Mucosa of gallbladder (tissue), 1 donor: ENCODE results near the gene RBFOX2. TPM values are rescaled to one million over a fixed set of nuclear protein-coding genes. Genes with fewer than 3 reads are reported as not detected.

Experiments
- DNase-seq: peaks from one replicate; pipeline ENCODE4 v3.0.0-alpha.2; 2020; ENCODE audit warnings: low spot score
- total RNA-seq: library from RNA; stranded (reverse); gene quantifications from one replicate; pipeline ENCODE4 v1.2.1, GENCODE V29; 2021
- donor health status: DM: no; HTN: no; CAD: no.

The RBFOX2 gene
- total RNA-seq, 1 donor from 2014 or later, result 81.1 TPM

DNA sequence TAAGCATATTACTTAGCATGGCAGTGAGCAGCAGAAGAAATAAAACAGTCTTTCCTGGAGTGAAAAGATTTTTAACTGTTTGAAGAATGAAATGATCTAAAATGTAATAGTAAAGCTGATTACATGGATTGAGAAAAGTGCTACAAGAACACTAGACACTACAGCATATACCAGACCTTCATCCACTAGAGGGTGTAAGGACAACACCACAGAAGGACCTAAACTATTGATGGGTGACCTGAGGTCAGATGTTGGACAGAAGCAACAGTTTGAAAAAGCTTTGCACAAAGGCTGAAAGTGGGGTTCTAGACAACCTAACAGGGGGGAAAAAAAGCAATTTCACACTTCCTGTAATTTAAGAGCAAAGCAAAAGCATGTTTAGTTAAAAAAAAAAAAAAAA is 97.7 kb downstream of the RBFOX2 start:
- peak; percentile 34 for DNase-seq

DNA sequence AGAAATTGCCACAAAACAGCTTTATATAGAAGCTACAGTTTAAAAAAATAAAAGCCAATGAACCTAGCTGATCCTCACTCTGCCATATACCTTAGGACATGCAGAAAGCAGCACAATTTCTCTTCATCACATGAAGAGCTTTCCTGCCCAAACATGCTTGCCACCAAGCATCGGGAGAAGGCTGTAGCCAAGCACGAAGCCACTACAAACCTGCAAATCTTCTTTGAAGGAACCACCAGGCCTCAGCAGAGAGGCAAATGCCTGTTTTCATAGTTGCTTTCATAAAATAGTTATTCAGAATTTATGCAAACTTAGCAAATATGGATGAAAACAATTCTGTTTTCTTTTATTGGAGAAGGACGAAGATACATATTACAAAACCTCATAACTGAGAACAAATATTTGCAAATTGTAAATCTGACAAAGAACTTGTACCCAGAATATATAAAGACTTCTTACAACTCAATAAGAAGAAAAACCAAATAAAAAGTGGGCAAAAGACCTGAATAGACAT is 100.3 kb downstream of the RBFOX2 start:
- no peak for DNase-seq

GRCh38 chr22:35923026-35923425 is 105.6 kb downstream of the RBFOX2 start:
- no peak for DNase-seq

GRCh38 chr22:35921777-35922176 is 106.8 kb downstream of the RBFOX2 start:
- DNase-seq, result peak; percentile 72

DNA sequence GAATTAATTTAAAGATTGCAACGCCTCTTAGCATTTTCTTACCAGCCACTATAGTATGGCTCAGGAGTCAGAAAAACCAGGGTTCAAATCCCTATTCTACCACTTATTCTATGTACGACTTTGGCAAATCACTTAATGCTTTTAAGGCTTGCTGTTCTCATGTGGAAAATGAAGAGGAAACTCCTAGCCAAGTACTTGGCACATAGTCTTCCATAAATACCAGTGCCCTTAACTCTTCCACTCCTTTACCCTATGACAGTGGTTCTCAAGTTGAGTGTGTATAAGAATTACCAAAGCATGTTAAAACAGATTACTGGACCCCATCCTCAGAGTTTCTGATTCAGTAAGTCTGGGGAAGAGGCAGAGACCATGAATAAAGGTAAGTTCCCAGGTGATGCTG is 107.6 kb downstream of the RBFOX2 start:
- no peak for DNase-seq

GRCh38 chr22:35919002-35919542 is 109.6 kb downstream of the RBFOX2 start:
- DNase-seq, result no peak

DNA sequence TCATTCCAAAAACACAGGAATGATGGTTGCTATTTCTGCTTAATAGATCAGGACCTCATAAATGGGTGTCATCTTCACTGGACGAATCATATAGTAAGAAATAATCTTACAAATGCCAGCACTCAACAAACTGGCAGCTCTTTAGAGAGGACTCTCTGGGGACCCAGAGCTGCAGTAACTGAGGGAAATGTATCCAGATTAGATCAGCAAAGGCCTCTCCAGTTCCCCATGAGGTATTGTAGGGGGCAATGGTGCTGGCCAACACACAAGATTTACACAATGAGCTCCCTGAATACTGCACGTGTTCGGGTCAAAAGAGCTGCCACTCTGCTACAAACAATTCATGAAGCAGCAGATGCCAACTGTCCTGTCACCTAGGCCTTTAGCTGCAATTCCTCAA is 110.2 kb downstream of the RBFOX2 start:
- DNase-seq, result no peak

DNA sequence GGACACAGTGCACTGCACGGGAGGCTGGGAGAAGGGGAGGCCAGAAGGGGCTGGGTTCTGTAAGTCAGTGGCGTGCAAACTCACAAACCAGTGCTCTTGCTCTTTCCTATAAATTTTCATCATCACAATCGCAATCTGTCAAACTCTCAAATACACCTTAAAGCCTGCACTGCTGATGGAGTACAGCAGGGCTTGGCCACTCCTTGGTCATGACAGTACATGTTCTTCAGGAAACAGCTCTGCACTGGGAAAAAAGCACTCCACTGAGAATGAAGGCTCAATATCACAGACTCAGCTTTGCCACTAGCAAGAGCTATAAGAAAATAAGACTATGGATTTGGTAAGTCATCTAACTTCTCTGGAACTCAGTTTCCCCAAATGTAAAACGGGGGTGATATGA is 111.0 kb downstream of the RBFOX2 start:
- no peak for DNase-seq

DNA sequence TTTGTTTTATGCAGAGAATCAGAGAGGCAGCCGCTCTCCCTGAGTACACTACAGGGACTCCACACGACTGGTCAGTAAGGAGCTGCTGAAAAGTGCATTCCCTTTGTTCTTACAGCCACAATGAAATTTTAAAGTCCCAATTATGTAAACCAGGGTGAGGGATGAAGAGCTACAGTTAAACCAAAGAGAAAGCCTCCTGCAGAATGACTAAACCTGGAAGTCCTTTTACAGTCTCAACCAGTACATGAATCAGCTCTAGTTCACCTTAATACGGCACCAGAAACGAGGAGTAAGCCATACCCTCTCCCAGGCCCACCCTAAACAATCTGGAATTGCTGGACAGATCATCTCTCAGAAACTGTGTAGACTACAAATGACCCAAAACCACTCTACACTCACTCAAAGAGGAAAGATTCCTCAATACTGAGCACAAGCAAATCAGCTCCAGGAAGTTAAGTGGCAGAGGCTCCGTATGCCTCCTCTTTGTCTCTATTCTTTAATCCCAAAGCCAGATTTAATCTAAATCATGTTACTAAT is 113.1 kb downstream of the RBFOX2 start:
- DNase-seq, result no peak

GRCh38 chr22:35914665-35915476 is 113.8 kb downstream of the RBFOX2 start:
- peak; percentile 84 for DNase-seq

GRCh38 chr22:35914357-35914664 is 114.3 kb downstream of the RBFOX2 start:
- DNase-seq, result no peak

DNA sequence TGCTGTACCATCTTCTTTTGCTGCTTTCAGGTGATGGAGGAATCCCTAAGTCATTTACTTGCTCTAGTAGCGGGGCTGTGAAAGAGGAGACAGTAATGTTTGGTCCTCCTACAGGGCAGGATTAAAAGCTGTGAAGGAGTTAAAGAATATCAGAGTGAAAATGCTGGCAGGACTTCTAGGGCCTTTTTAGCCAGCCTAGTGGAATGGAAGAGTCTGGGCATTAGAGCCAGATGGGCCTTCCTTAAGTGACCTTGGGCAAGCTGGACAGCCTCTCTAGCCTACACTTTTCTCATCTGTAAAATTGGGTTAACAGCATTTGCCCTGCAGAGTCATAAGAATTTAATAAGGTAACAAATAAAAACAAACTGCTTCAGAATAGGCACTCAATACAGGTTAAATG is 114.7 kb downstream of the RBFOX2 start:
- DNase-seq, result no peak

GRCh38 chr22:35912658-35913057 is 116.0 kb downstream of the RBFOX2 start:
- DNase-seq, result no peak

- DNase-seq, result no peak
Measured at GRCh38 chr22:35911877-35912276, 116.7 kb downstream of the RBFOX2 start.

DNA sequence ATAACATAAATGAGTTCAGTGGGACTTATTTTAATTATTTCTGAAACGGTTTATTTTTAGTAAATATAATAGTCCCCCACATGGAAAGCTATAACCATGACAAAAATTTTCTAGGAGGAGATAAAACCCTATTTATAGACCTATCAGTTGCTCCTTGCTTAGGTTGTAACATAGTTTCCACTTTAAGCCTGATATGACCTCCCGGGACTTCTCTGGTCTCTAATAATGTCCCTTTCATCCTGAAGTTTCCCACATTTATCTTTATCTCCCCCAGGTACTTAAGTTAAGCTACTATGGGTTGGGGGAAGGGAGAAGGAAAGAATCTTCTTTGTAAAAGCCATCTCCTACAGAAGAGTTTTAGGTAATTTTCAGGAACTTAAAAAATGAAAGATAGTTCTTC is 117.7 kb downstream of the RBFOX2 start:
- DNase-seq, result no peak

DNA sequence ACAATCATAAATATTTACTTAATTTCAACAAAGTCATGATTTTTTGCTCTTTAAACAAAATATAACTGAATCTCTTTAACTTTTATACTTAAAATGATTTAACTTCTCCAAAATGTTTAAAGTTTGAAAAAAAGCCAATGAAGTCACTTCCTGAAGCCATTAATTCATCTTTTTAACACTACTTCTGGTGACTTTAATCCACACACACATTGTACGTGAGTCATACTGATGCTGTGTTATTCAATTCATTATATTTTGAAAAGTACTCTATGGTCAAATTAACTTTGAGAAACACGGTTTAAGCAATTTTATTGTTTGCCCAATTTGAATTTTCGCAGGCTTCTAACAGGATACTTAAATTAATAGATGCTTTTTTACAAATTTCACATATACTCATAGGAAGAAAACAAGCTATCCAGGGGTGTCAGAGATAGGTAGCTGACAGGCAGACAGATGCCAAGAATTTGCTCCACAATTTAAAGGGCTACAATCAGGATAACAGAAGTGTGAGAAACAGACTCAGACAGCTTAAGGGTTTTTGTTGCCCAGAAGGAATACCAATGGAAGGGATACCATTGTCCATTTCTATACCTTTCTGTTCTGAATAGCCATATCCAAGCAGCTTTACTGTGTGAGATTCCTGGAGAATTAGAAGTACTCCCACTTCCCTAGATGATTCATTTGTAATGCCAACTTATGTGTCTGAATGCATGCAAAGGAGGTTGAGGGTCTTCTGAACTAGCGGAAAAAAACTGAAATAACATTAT is 118.4 kb downstream of the RBFOX2 start:
- no peak for DNase-seq

DNA sequence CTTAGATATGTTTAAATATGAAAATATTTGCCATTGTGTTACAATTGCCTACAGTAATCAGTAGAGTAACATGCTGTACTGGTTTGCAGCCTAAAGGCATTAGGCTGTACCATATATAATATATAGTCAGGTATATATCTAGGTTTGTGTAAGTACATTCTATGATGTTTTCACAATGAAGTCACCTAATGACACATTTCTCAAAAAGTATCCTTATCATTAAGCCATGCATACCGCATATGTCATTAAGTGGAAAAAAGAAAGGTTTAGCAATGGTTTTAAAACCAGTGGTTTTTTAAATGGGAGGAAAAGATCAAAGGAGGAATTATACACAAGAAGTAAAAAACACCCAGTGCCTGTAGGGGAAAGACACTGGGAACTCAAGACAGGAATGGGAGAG is 122.7 kb downstream of the RBFOX2 start:
- no peak for DNase-seq

- no peak for DNase-seq
Measured at GRCh38 chr22:35904752-35905151, 123.9 kb downstream of the RBFOX2 start.

DNA sequence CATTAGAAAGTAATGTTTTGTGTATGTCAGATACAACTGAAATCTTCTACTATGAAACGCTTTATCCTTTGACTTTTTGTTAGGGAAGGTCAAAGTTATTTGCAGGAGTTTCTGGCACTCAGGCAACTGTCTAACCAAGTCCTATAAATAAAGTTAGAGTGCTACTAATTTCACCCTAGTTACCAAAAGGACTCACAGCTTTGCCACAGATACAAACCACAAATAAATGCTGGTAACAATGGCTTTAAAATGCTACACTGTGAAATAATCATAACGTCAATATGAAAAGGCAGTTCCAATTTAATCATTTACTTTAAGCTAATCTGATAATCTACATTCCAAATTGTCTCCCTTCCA is 124.3 kb downstream of the RBFOX2 start:
- DNase-seq, result no peak

- DNase-seq, result no peak
Measured at GRCh38 chr22:35903571-35904335, 124.9 kb downstream of the RBFOX2 start.

GRCh38 chr22:35900483-35901168 is 128.0 kb downstream of the RBFOX2 start:
- DNase-seq, result no peak
